Measurements from ENCODE around the gene NEK6.

Gene NEK6

DNA sequence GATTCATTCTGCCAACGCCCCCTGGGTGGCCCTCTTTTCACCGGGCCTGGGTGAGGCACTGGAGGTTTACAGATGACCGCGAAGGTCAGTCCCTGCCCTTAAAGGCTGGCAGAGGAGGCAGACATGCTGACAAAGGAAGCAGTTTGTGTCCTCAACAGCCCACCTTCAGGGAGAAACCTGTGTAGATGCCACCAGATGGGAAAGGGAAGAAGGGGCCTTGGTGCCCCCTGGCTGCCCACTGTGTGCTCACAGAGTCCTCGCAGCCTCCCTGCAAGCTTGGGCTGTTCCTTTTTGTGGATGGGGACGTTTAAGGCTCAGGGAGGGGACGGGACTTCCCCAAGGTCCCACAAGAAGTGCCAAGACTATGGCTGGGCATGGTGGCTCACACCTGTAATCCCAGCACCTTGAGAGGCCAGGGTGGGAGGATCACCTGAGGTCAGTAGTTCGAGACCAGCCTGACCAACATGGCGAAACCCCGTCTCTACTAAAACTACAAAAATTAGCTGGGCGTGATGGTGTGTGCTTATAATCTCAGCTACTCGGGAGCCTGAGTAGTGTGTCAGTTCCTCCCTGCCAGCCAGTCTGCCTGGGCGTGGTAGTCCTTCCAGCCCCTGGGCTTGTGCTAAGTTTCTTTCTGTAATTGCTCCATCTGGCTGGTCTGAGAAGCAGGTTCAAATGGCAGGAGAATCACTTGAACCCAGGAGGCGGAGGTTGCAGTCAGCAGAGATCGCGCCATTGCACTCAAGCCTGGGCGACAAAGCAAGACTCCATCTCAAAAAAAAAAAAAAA, 36.2 kb downstream of the NEK6 start:
- DNase-seq (ENCODE audit: low read depth), result no peak
- TF ChIP-seq, protein P1, sequence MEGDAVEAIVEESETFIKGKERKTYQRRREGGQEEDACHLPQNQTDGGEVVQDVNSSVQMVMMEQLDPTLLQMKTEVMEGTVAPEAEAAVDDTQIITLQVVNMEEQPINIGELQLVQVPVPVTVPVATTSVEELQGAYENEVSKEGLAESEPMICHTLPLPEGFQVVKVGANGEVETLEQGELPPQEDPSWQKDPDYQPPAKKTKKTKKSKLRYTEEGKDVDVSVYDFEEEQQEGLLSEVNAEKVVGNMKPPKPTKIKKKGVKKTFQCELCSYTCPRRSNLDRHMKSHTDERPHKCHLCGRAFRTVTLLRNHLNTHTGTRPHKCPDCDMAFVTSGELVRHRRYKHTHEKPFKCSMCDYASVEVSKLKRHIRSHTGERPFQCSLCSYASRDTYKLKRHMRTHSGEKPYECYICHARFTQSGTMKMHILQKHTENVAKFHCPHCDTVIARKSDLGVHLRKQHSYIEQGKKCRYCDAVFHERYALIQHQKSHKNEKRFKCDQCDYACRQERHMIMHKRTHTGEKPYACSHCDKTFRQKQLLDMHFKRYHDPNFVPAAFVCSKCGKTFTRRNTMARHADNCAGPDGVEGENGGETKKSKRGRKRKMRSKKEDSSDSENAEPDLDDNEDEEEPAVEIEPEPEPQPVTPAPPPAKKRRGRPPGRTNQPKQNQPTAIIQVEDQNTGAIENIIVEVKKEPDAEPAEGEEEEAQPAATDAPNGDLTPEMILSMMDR (conservative IDR thresholded peaks at IDR 0.05; ENCODE audit: control insufficient read depth, insufficient read depth, low read depth, low read length), result no peak
- H3K4me3 ChIP-seq (ENCODE audit: control insufficient read depth, low read depth, low read length), result no peak overlapping the region

DNA sequence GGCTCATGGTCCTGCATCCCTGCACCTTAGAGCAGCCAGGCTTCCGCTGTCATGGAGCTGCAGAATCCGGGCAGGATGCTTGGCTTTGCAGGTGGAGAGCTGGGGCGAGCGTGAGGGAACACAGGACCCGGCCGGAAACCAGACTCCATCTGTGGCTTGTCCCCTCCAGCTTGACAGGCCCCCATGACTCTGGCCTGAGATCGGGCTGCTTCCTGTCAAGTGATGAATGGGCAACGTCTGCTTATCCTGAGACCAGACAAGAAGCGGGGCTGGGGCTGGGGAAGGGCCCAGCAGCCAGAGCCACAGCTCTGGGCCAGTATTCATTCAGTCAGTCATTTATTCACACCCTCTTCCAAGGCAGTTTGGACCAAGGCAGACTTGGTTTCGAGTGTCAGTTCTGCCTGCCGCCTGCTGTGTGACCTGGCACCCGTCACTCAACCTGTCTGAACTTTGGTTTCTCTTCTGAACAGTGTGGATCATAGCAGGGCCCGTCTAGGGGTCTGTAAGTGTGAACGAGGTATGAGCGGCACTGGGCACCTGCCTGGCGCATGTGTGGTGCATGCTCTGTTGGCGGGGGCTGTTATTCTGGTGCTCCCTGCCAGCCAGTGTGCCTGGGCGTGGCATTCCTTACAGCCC, 37.5 kb downstream of the NEK6 start:
- no peak for DNase-seq (ENCODE audit: low read depth)
- TF ChIP-seq, protein P1 (conservative IDR thresholded peaks at IDR 0.05; ENCODE audit: control insufficient read depth, insufficient read depth, low read depth, low read length), result no peak
- no peak overlapping the region for H3K4me3 ChIP-seq (ENCODE audit: control insufficient read depth, low read depth, low read length)

DNA sequence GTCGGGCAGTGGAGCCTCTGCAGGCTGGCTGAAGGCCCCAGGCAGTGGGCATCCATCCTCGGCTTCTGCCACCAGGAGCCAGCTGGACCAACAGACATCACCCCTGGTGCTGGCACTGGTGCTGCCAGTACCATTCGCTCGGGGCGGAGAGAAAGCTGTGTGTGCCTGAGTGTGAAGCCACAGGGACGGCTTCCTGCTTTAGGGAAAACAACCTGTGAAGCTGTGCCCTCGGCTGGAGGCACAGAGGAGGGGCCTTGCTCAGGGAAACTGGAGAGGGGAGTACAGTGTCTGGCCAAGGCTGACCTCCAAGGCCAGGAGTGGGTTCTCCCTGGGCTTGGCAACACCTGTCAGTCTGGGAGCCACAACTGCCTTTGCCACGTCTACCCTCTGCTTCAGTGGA, 38.3 kb downstream of the NEK6 start:
- TF ChIP-seq, protein P1 (conservative IDR thresholded peaks at IDR 0.05; ENCODE audit: control insufficient read depth, insufficient read depth, low read depth, low read length), result no peak
- H3K4me3 ChIP-seq (ENCODE audit: control insufficient read depth, low read depth, low read length), result no peak overlapping the region
- DNase-seq (ENCODE audit: low read depth), result no peak

DNA sequence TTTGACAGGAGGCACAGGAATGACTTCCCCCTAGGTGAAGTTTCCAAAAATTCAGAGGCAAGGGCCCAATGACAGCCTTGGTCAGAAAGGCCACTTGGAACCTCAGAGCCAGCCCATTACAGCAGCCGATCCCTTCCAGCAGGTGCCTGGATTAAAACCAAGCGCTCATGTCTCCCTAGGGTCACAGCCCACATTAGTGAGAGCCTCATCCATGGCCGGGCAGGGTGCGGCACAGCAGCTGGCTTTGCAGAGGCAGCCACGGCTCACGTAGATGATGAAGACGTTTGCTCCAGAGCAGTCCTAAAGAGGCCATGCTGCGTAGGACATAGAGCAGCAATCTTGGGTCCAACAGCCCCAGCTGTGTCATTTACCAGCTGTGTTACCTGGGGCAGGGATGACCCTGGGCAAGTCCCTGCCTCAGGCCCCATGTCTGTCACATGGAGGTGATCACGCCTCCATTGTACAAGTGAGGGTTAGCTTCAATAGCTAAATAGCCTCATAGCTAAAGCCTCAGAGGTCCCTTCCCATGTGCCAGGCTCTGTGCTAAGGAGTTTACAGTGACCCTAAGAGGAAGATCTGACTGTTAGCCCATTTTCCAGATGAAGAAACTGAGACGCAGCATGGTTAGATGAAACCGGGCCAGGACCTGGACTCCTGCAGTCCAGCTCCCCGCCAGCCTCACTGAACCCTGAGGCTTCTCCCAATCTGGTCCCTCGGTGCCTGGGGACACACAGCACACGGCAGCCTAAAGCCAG, 39.2 kb downstream of the NEK6 start:
- TF ChIP-seq, protein P1 (conservative IDR thresholded peaks at IDR 0.05; ENCODE audit: control insufficient read depth, insufficient read depth, low read depth, low read length), result no peak
- H3K4me3 ChIP-seq (ENCODE audit: control insufficient read depth, low read depth, low read length), result no peak overlapping the region

DNA sequence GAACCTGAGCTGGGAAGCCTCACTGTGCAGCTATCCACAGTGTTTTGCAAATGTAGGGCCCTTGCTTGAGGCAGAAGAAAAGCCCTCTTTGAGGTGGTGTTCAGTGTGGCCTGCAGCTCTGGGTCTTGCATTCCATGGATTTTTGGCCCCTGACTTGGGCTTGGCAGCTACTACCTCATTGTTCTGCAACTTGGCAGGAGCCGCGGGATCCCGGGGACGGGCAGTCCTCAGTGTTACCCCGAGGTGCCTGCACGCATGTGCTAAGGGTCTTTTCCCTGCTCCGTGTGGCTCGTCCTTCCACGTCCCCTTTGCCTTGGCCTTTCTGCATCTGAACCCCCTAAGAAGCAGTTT, 39.8 kb downstream of the NEK6 start:
- TF ChIP-seq, protein P1 (conservative IDR thresholded peaks at IDR 0.05; ENCODE audit: control insufficient read depth, insufficient read depth, low read depth, low read length), result no peak
- H3K4me3 ChIP-seq (ENCODE audit: control insufficient read depth, low read depth, low read length), result no peak overlapping the region
- DNase-seq (ENCODE audit: low read depth), result peak; percentile 89

More for the DNA sequence above, 39.2 kb downstream of the NEK6 start:
- no peak for DNase-seq (ENCODE audit: low read depth)

DNA sequence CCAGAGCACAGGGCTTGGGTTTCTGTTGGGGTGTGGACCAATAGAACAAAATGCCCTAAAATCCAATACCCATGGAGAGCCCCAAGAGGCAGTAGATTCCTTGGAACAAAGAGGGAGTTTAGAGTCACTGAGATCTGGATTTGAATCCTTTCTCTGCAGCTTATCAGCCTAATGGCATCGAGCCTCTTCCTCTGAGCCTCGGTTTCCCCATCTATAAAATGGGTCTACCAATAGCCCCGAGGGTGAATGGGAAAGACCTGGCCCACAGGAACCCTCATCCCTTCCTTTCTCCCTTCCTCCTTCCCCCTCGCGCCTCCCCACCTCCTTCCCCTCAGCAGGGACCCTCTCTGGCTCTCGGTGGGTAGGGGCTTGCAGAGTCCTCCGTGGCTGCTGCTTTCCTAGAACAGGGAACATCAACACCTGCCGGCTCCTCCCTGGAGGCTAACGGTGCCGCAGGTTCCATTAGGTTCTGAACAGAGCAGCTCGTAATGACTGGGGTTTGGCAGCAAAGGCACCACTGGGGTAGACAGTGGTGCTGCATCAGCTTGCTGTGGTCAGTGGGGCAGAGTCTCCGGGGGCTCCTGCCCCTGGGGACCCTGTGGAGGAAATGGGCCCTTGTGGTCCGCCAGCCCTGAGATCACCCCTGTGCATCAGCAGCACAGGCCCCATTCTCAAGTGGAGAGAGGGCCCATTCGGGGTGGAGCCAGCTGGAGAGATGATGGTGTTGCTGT, 40.3 kb downstream of the NEK6 start:
- H3K4me3 ChIP-seq (ENCODE audit: control insufficient read depth, low read depth, low read length), result no peak overlapping the region
- TF ChIP-seq, protein P1 (conservative IDR thresholded peaks at IDR 0.05; ENCODE audit: control insufficient read depth, insufficient read depth, low read depth, low read length), result no peak
- DNase-seq (ENCODE audit: low read depth), result no peak
